ENCODE results near the gene C1D.

Gene C1D, protein sequence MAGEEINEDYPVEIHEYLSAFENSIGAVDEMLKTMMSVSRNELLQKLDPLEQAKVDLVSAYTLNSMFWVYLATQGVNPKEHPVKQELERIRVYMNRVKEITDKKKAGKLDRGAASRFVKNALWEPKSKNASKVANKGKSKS

DNA sequence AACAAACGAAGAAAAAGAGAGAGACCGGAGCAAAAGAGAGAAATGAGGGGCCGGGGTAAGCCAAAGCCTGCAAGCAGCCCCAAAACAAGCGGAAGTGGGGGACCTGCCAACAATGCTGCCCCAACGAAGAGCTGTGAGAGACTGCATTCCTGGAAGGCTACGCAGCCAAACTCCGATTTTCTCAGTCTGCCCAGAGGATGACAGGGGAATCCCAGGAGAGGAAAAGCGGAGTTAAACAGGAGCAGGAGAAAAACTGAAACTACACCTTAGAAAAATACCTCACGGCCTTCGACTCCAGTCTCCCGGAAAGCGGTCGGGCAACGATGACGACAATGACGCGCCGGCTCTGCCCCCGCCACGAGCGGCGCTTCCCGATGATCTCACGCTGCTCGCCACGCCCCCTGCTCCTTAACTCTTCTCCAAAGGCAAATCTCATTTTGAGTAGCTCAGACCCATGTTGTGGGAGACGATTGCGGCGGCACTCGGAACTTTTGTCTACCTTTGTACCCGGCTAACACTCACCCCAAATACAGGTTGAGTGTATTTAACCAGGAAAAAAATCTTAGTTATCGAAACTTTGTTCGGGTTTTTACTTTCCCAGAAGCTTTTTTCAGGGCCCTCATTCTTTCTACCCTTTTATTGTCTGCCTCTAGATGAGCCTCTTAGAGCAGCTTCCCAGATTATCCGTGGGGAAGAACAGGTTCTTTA lies at the start of gene C1D:
C1D (minus strand) TSS at position 325 of the 708 bp plus-strand sequence. CDS start 15,694 bp downstream, outside the sequence.
- TF ChIP-seq, protein P1, sequence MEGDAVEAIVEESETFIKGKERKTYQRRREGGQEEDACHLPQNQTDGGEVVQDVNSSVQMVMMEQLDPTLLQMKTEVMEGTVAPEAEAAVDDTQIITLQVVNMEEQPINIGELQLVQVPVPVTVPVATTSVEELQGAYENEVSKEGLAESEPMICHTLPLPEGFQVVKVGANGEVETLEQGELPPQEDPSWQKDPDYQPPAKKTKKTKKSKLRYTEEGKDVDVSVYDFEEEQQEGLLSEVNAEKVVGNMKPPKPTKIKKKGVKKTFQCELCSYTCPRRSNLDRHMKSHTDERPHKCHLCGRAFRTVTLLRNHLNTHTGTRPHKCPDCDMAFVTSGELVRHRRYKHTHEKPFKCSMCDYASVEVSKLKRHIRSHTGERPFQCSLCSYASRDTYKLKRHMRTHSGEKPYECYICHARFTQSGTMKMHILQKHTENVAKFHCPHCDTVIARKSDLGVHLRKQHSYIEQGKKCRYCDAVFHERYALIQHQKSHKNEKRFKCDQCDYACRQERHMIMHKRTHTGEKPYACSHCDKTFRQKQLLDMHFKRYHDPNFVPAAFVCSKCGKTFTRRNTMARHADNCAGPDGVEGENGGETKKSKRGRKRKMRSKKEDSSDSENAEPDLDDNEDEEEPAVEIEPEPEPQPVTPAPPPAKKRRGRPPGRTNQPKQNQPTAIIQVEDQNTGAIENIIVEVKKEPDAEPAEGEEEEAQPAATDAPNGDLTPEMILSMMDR (IDR thresholded peaks at IDR 0.05; ENCODE audit: low read depth, low read length, missing control alignments): no peak
- peak; percentile 70 for DNase-seq (ENCODE audit: extremely low read depth, low read depth)
- peak within 1 kb of the TSS; percentile 72 for H3K4me3 ChIP-seq (replicated peaks; ENCODE audit: low read depth, low read length)

DNA sequence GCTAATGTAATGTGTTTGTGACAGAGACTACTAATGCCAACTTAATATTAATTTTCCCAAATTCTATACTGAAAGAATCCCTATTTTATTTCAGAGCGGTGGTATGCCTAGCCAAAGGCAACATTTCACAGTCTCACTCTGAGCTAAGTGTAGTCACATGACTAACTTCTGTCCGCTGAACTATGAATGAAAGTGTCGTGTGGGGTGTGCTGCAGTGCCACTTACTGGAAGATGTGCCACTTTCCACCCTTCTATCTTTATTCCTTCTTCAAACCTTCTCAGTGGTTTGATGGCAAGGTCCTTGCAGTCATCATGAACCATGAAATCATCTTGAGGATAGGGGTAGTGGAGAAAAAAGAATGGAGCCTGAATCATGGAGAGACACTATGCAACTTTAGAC lies 47.3 kb upstream of the C1D start:
- DNase-seq (ENCODE audit: extremely low read depth, low read depth): no peak
- TF ChIP-seq, protein P1 (IDR thresholded peaks at IDR 0.05; ENCODE audit: low read depth, low read length, missing control alignments): no peak
- H3K4me3 ChIP-seq (replicated peaks; ENCODE audit: low read depth, low read length): no peak overlapping the region

DNA sequence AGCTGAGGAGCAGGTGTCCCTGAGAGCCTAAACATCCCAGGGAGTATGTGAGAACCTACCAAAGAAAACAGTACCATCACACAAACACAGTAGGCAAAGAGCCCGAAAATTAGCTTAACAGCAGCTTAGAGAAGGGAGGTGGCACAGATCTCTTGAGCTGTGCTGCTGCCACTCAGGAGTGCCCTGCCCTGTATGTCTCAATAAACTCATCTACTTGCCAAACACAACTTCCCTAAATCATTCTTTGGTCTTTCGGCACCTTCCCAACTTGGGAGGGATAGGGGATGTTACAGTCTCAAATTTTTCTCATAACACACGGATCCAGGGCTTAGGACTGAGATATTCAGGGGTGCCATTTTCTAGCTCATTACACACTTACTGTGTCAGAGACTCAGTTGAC lies 45.3 kb upstream of the C1D start:
- TF ChIP-seq, protein P1 (IDR thresholded peaks at IDR 0.05; ENCODE audit: low read depth, low read length, missing control alignments): no peak
- DNase-seq (ENCODE audit: extremely low read depth, low read depth): no peak

DNA sequence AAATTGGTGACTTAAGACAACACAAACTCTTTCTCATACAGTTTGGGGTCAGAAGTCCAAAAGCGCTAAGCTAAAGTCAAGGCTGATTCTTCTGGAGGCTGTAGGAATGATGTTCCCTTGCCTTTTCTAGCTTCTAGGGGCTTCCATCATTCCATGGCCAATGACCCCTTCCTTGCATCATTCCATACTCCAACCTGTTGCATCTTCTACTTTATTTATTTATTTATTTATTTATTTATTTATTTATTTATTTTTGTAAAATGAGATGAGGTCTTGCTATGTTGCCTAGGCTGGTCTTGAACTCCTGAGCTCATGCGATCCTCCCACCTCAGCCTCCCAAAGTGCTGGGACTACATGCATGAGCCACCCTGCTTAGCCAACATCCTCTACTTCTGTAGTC lies 44.7 kb upstream of the C1D start:
- TF ChIP-seq, protein P1 (IDR thresholded peaks at IDR 0.05; ENCODE audit: low read depth, low read length, missing control alignments): no peak
- no peak for DNase-seq (ENCODE audit: extremely low read depth, low read depth)
- no peak overlapping the region for H3K4me3 ChIP-seq (replicated peaks; ENCODE audit: low read depth, low read length)

More for the DNA sequence above, 45.3 kb upstream of the C1D start:
- no peak overlapping the region for H3K4me3 ChIP-seq (replicated peaks; ENCODE audit: low read depth, low read length)

DNA sequence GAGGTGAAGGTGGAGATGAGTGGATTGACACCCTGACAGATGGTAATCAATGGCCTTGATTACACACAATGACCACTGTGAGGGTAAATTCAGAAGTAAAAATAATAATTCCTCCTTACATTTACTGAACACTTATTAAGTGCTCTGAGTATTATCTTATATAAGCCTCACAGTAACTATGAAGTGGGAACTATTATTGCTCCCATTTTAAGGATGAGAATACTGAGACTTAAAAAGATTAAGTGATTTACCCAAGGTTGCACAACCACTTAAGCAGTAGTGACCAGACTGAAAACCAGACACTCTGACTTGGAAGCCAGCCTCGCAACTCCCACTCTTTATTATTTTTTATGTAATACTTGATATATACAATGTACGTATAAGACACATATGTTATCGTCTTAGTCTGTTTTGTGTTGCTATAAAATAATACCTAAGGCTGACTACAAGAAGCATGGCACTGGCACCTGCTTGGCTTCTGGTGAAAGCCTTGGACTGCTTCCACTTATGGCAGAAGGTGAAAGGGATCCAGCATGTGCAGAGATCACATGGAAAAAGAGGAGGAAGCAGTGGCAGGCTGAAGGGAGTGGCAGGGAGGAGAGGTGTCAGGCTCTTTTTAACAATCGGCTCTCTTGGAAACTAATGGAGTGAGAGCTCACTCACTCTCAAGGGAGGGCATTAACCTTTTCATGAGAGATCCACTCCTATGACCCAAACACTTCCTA lies 41.5 kb upstream of the C1D start:
- H3K4me3 ChIP-seq (replicated peaks; ENCODE audit: low read depth, low read length): no peak overlapping the region
- TF ChIP-seq, protein P1 (IDR thresholded peaks at IDR 0.05; ENCODE audit: low read depth, low read length, missing control alignments): no peak
- DNase-seq (ENCODE audit: extremely low read depth, low read depth): no peak

DNA sequence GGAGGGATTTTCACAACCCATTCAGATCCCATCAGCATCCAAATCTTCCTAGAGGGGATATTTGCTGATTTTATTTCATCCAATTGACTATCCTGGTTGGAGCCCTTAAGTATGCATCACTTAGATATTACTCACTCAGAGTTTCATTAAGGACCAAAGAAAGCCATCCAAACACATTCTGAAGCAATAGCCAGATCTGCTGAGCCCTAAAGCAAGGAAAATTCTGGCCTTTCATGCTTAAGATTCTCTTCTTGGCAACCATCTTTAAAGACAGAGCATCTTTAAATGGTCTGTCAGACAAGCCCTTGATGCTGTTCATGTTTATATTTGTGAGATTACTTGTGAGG lies 40.9 kb upstream of the C1D start:
- TF ChIP-seq, protein P1 (IDR thresholded peaks at IDR 0.05; ENCODE audit: low read depth, low read length, missing control alignments): no peak
- H3K4me3 ChIP-seq (replicated peaks; ENCODE audit: low read depth, low read length): no peak overlapping the region
- DNase-seq (ENCODE audit: extremely low read depth, low read depth): no peak

Measured in HFF-Myc (cell line).